H1 (cell line): ENCODE data around the gene MYNN. TPM values are rescaled to one million over a fixed set of nuclear protein-coding genes. Genes with fewer than 3 reads are reported as not detected.

ENCODE experiments used
- CTCF ChIA-PET: fragments of 300-600 bp; sonication (Branson Sonifier 250); formaldehyde crosslinking; loops from one replicate; lab custom pipeline; 2021; ENCODE audit not compliant: partially characterized antibody; lab: Charles Lee
- POLR2A ChIA-PET: fragments of 300-600 bp; sonication (Branson Sonifier 250); formaldehyde crosslinking; loops from one replicate; lab custom pipeline; 2021; ENCODE audit warnings: inconsistent platforms; ENCODE audit not compliant: partially characterized antibody; lab: Charles Lee
- DNase-seq, 2 experiments: peaks; one replicate each; pipeline versions ENCODE4 v3.0.0 to v3.0.0-alpha.2; 2010 to 2022; ENCODE audit warnings: low spot score in 2 of 2, low read depth in 1 of 2, mixed read lengths in 1 of 2
- FAIRE-seq: peaks from 2 replicates; lab custom pipeline; 2011; peaks lifted over from hg19 to GRCh38; lab: Jason Lieb, UNC
- H2AFZ ChIP-seq: 2 replicates; pipeline ENCODE4 v1.8.1; 2012; ENCODE audit warnings: low read length, inconsistent platforms
- H2AK5ac ChIP-seq: 2 replicates; pipeline ENCODE4 v1.6.1; 2013; ENCODE audit warnings: low read depth, low read length
- H2BK120ac ChIP-seq: replicated peaks from 2 replicates; pipeline ENCODE3; 2013; ENCODE audit warnings: low read depth, low read length, inconsistent platforms
- H2BK12ac ChIP-seq: 2 replicates; pipeline ENCODE4 v1.6.1; 2013; ENCODE audit warnings: low read depth, low read length
- H2BK15ac ChIP-seq: 2 replicates; pipeline ENCODE4 v1.6.1; 2013; ENCODE audit warnings: low read length
- H2BK20ac ChIP-seq: 2 replicates; pipeline ENCODE4 v1.6.1; 2013; ENCODE audit warnings: low read length
- H2BK5ac ChIP-seq: 2 replicates; pipeline ENCODE4 v1.6.1; 2013; ENCODE audit warnings: low read depth, low read length
- H3K14ac ChIP-seq: 2 replicates; pipeline ENCODE4 v1.6.1; 2013; ENCODE audit warnings: inconsistent platforms; ENCODE audit not compliant: insufficient read length
- H3K18ac ChIP-seq: 2 replicates; pipeline ENCODE4 v1.6.1; 2013; ENCODE audit warnings: low read length; ENCODE audit errors: extremely low read depth
- H3K23ac ChIP-seq: 2 replicates; pipeline ENCODE4 v1.6.1; 2013; ENCODE audit warnings: inconsistent platforms; ENCODE audit not compliant: insufficient read length
- H3K23me2 ChIP-seq: 2 replicates; pipeline ENCODE4 v1.6.1; 2013; ENCODE audit warnings: low read depth, low read length
- H3K27ac ChIP-seq: 2 replicates; pipeline ENCODE4 v1.6.1; 2011; ENCODE audit warnings: low read depth, low read length, inconsistent platforms
- H3K27me3 ChIP-seq, 4 experiments: replicated peaks in 1 of 4; 1 replicate in 1 of 4; 2 replicates in 3 of 4; pipeline versions ENCODE4 v1.6.1 to v1.8.1; 2011 to 2013; ENCODE audit warnings: low read length in 3 of 4, mild to moderate bottlenecking in 3 of 4, inconsistent platforms in 2 of 4, mixed read lengths in 2 of 4, moderate library complexity in 1 of 4; ENCODE audit not compliant: control insufficient read depth in 3 of 4, insufficient read depth in 3 of 4; ENCODE audit errors: extremely low read depth in 1 of 4
- H3K36me3 ChIP-seq, 4 experiments: 2 replicates each; pipeline versions ENCODE4 v1.6.1 to v1.8.1; 2011 to 2013; ENCODE audit warnings: mild to moderate bottlenecking in 4 of 4, low read length in 3 of 4, moderate library complexity in 2 of 4, control low read depth in 1 of 4, inconsistent platforms in 1 of 4; ENCODE audit not compliant: insufficient read depth in 4 of 4, control insufficient read depth in 2 of 4
- H3K4ac ChIP-seq: replicated peaks from 2 replicates; pipeline ENCODE3; 2013; ENCODE audit warnings: low read length, low read depth, mixed read lengths, inconsistent platforms; ENCODE audit not compliant: insufficient read length
- H3K4me1 ChIP-seq, 4 experiments: replicated peaks in 1 of 4; 1 replicate in 1 of 4; 2 replicates in 3 of 4; pipeline versions ENCODE4 v1.6.1 to v1.8.1; 2011 to 2013; ENCODE audit warnings: low read length in 3 of 4, inconsistent platforms in 2 of 4, mixed read lengths in 1 of 4; ENCODE audit not compliant: insufficient read depth in 4 of 4, control insufficient read depth in 3 of 4
- H3K4me2 ChIP-seq, 2 experiments: 2 replicates each; pipeline versions ENCODE4 v1.6.1 to v1.8.1; 2011 to 2013; ENCODE audit warnings: low read depth in 2 of 2, low read length in 2 of 2, control low read depth in 1 of 2, inconsistent platforms in 1 of 2, mild to moderate bottlenecking in 1 of 2; ENCODE audit not compliant: insufficient read depth in 1 of 2
- H3K4me3 ChIP-seq, 4 experiments: fragments of 200-600, 300-600 bp in 1 of 4; sonication (generic), shearing (Covaris generic), sonication (Bioruptor Twin) in 1 of 4; 2 replicates each; pipeline versions ENCODE4 v1.5.1 to v1.8.1; 2011 to 2016; ENCODE audit warnings: low read length in 4 of 4, low read depth in 3 of 4, control low read depth in 2 of 4, inconsistent platforms in 2 of 4, mild to moderate bottlenecking in 2 of 4, mixed read lengths in 1 of 4, moderate library complexity in 1 of 4; ENCODE audit not compliant: insufficient read depth in 2 of 4; ENCODE audit errors: extremely low read depth in 1 of 4
- H3K56ac ChIP-seq: replicated peaks from 2 replicates; pipeline ENCODE3; 2013; ENCODE audit warnings: low read depth, mild to moderate bottlenecking, mixed read lengths, low read length, inconsistent platforms; ENCODE audit not compliant: insufficient read length
- H3K79me1 ChIP-seq: 2 replicates; pipeline ENCODE4 v1.6.1; 2013; ENCODE audit warnings: low read depth, low read length, control low read depth
- H3K79me2 ChIP-seq, 2 experiments: 2 replicates each; pipeline versions ENCODE4 v1.6.1 to v1.8.1; 2012 to 2013; ENCODE audit warnings: low read length in 2 of 2, mild to moderate bottlenecking in 2 of 2, inconsistent platforms in 1 of 2; ENCODE audit not compliant: insufficient read depth in 2 of 2, control insufficient read depth in 1 of 2
- H3K9ac ChIP-seq, 4 experiments: replicated peaks in 1 of 4; 1 replicate in 1 of 4; 2 replicates in 3 of 4; pipeline versions ENCODE4 v1.6.1 to v1.8.1; 2011 to 2013; ENCODE audit warnings: low read depth in 3 of 4, low read length in 3 of 4, control low read depth in 2 of 4, mild to moderate bottlenecking in 2 of 4, moderate library complexity in 2 of 4, inconsistent platforms in 1 of 4; ENCODE audit errors: extremely low read depth in 1 of 4
- H3K9me3 ChIP-seq, 2 experiments: 2 replicates each; pipeline versions ENCODE4 v1.6.1 to v1.8.1; 2012 to 2013; ENCODE audit warnings: mild to moderate bottlenecking in 2 of 2, moderate library complexity in 2 of 2, control low read depth in 1 of 2, inconsistent platforms in 1 of 2, low read depth in 1 of 2, low read length in 1 of 2, mixed read lengths in 1 of 2; ENCODE audit not compliant: insufficient read depth in 2 of 2
- H4K20me1 ChIP-seq, 2 experiments: replicated peaks in 1 of 2; 2 replicates each; pipeline versions ENCODE3 to v1.8.1; 2011 to 2013; ENCODE audit warnings: inconsistent platforms in 2 of 2, low read length in 2 of 2, mild to moderate bottlenecking in 1 of 2; ENCODE audit not compliant: insufficient read depth in 2 of 2, control insufficient read depth in 1 of 2
- H4K5ac ChIP-seq: 2 replicates; pipeline ENCODE4 v1.6.1; 2013; ENCODE audit warnings: low read length, low read depth, mixed read lengths, inconsistent platforms; ENCODE audit not compliant: insufficient read length
- H4K8ac ChIP-seq: 2 replicates; pipeline ENCODE4 v1.8.0; 2013; ENCODE audit warnings: mild to moderate bottlenecking, moderate library complexity, low read length, inconsistent platforms; ENCODE audit not compliant: insufficient read depth; ENCODE audit errors: extremely low read depth
- H4K91ac ChIP-seq: replicated peaks from 2 replicates; pipeline ENCODE3; 2013; ENCODE audit warnings: low read length, mixed read lengths, inconsistent platforms; ENCODE audit not compliant: insufficient read length
- EP300 ChIP-seq, 2 experiments: IDR thresholded peaks; 1 replicate in 1 of 2; 2 replicates in 1 of 2; pipeline ENCODE4 v1.6.1; 2011 to 2012; ENCODE audit warnings: low read depth in 2 of 2, low read length in 2 of 2, mild to moderate bottlenecking in 2 of 2, borderline replicate concordance in 1 of 2, inconsistent platforms in 1 of 2, moderate library complexity in 1 of 2
- KDM5A ChIP-seq: fragments of 200-600 bp; IDR thresholded peaks from 2 replicates; pipeline ENCODE4 v1.7.1; 2012; ENCODE audit warnings: mild to moderate bottlenecking, low read length, inconsistent platforms, mixed read lengths
- NANOG ChIP-seq: IDR thresholded peaks from 2 replicates; pipeline ENCODE4 v1.6.1; 2011; ENCODE audit warnings: low read length, low read depth, mild to moderate bottlenecking, inconsistent platforms; ENCODE audit not compliant: insufficient read depth, poor library complexity, severe bottlenecking
- SP1 ChIP-seq: IDR thresholded peaks from 2 replicates; pipeline ENCODE4 v1.6.1; 2011; ENCODE audit warnings: low read depth, low read length
- TAF7 ChIP-seq: optimal IDR thresholded peaks from 2 replicates; pipeline ENCODE3; 2011; ENCODE audit warnings: low read depth, mild to moderate bottlenecking, inconsistent platforms, low read length, moderate library complexity, borderline replicate concordance
- WGBS, 2 experiments: shearing (Covaris generic) in 1 of 2; methylation state at CpG; one replicate each; pipeline versions ENCODE4 v1.1.6 to v1.1.7; 2013 to 2015; ENCODE audit warnings: low lambda C conversion rate in 2 of 2, mixed read lengths in 2 of 2, inconsistent platforms in 1 of 2, low coverage in 1 of 2, missing lambda C conversion rate in 1 of 2; ENCODE audit not compliant: insufficient replicate concordance in 2 of 2, insufficient coverage in 1 of 2, insufficient read length in 1 of 2; ENCODE audit errors: extremely low coverage in 1 of 2, missing lambda C conversion rate in 1 of 2; 5-methylcytosine and 5-hydroxymethylcytosine counted together
- polyA plus RNA-seq, 7 experiments: library from polyadenylated mRNA; depleted of rRNA in 3 of 7; stranded (reverse) in 5 of 7; unstranded in 2 of 7; fragments of >200 nt in 5 of 7; fragments of 200-250 nt in 2 of 7; gene quantifications; 1 replicate in 5 of 7; 2 replicates in 1 of 7; 4 replicates in 1 of 7; pipeline versions ENCODE4 v1.2.1 to v1.2.3, GENCODE V29; 2011 to 2013; ENCODE audit warnings: missing spikeins in 2 of 7, mixed read lengths in 2 of 7
- total RNA-seq: library from RNA; stranded (reverse); fragmentation: NEBNext Ultra II Directional; extraction: Animal tissue kit (Norgen Biotek cat#: 25700); gene quantifications from 2 replicates; pipeline ENCODE4 v1.2.1, GENCODE V29; 2021

The MYNN gene
- total and polyA plus RNA-seq, 2 of the 8 experiments (the other 6 are each of a cell fraction or from before 2014, with no cell fraction given) = 7.3 to 15.2 TPM

GRCh38 chr3:169815590-169816150 is 42.5 kb downstream of the MYNN start:
- ChIA-PET CTCF (no interaction called here), POLR2A (no interaction called here)
- Histone ChIP-seq H2BK5ac (no peak overlapping the region), H3K23me2 (peaks cover 4% of the 10 kb centered on the region; the same call in 1 of the 2 replicates), H3K4ac (no peak overlapping the region), H2AFZ (no peak overlapping the region), H4K91ac (no peak overlapping the region), H2BK15ac (no peak overlapping the region), H2BK20ac (no peak overlapping the region), H2AK5ac (no peak overlapping the region), H3K9ac (no peak overlapping the region), H4K8ac (no peak overlapping the region), H3K36me3 (no peaks in the 10 kb centered on the region), H3K4me2 (no peak overlapping the region), H2BK120ac (no peak overlapping the region), H3K56ac (no peak overlapping the region), H2BK12ac (no peak overlapping the region), H3K18ac (no peak overlapping the region), H3K79me2 (no peaks in the 10 kb centered on the region), H4K5ac (no peak overlapping the region), H4K20me1 (no peaks in the 10 kb centered on the region), H3K14ac (no peak overlapping the region), H3K79me1 (no peaks in the 10 kb centered on the region), H3K27me3 (peaks cover 0 to 7% (median 4%) of the 10 kb centered on the region in 4 experiments; a peak in 6 of 7 replicates), H3K4me1 (peaks cover 7 to 20% (median 10%) of the 10 kb centered on the region in 4 experiments; a peak in 6 of 7 replicates), H3K27ac (no peak overlapping the region), H3K23ac (no peak overlapping the region), H3K9me3 (no peaks in the 10 kb centered on the region; a peak in 1 of 4 replicates), H3K4me3 (no peak overlapping the region)
- no peak for TF ChIP-seq NANOG
- TF ChIP-seq KDM5A = no peak
- TF ChIP-seq EP300 (IDR thresholded peaks at IDR 0.05; ENCODE audit: borderline replicate concordance in 1 of 2, low read depth in 2 of 2, low read length in 2 of 2) = no peak
- TF ChIP-seq SP1 = no peak
- no peak for TF ChIP-seq TAF7
- no peak for FAIRE-seq
- WGBS, 2 experiments = 93% methylated on average over 4 of the region's 4 CpGs; no CpG with 5 or more reads in 1 of the 2 experiments
- no peak for DNase-seq
